ENCODE measurements around the gene CENPB. TPM values are rescaled to one million over a fixed set of nuclear protein-coding genes. Genes with fewer than 3 reads are reported as not detected.
"Not testable (repeated sequence)": the region's sequence is repeated elsewhere in the genome, so short reads cannot be mapped to it uniquely, and the experiment has no call there.

Gene CENPB, protein sequence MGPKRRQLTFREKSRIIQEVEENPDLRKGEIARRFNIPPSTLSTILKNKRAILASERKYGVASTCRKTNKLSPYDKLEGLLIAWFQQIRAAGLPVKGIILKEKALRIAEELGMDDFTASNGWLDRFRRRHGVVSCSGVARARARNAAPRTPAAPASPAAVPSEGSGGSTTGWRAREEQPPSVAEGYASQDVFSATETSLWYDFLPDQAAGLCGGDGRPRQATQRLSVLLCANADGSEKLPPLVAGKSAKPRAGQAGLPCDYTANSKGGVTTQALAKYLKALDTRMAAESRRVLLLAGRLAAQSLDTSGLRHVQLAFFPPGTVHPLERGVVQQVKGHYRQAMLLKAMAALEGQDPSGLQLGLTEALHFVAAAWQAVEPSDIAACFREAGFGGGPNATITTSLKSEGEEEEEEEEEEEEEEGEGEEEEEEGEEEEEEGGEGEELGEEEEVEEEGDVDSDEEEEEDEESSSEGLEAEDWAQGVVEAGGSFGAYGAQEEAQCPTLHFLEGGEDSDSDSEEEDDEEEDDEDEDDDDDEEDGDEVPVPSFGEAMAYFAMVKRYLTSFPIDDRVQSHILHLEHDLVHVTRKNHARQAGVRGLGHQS
- 10 to 100 TPM; 79.7 to 89.4 TPM for total RNA-seq
- 10 to 100 TPM; 44.7 to 86.8 TPM for polyA plus RNA-seq
- long read RNA-seq, donor 1, transcript CENPB-201 (1 exons, 2,840 nt): major isoform, 8 of 8 reads
- long read RNA-seq, donor 1, partial matches to known transcripts: 0 of 8 reads
- long read RNA-seq, donor 1, other reads (novel, unspliced or antisense): 0 of 8 reads
- long read RNA-seq, donor 2, transcript CENPB-201 (1 exons, 2,840 nt): major isoform, 11 of 11 reads
- long read RNA-seq, donor 2, partial matches to known transcripts: 0 of 11 reads
- long read RNA-seq, donor 2, other reads (novel, unspliced or antisense): 0 of 11 reads

DNA sequence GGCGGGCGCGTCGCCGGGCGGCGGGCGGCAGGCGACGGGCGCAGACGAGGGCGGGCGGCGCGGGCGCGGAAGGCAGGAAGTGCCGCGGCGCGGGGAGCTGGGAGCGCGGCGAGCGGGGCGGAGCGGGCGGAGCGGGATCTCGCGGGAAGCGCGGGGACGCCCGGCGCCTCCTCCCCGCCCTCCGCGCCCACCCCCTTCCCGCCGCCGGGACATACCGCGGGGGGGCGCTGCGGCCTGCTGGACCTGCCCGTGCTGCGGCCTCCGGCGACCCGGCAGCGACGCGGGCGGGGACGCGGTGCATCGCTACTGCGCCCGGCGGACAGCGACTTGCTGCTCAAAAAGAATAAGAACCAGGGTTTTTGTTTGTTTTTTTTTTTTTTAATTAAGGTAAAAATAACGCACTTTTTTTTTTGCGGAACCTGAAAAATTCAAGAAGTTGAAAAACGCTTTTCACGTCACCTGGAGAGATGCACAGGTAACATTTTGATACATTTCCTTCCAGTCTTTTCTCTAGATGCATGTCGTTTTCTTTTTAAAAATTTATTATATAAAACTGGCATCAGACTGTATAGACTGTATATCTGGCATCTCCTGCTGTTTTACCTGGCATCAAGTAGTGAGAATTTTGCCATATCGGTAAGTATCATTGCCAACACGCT, at the start of gene CENPB:
Gene CENPB (minus strand): TSS at position 76 of the 659 bp plus-strand sequence. CDS start 257 bp downstream, outside the sequence.
- Histone ChIP-seq H3K27ac (ENCODE audit: low read depth in 1 of 2, low read length in 2 of 2) (peak within 1 kb of the TSS; percentile 24 to 65), H3K4me1 (ENCODE audit: control insufficient read depth in 1 of 2, insufficient read depth in 2 of 2, low read length in 2 of 2) (no peaks in the 10 kb centered on the region), H3K9me3 (ENCODE audit: control insufficient read depth, low read length) (no peaks in the 10 kb centered on the region), H3K4me3 (ENCODE audit: low read length in 2 of 2) (peak within 1 kb of the TSS; percentile 80 to 98), H3K27me3 (ENCODE audit: control insufficient read depth in 1 of 2, insufficient read depth in 2 of 2, low read length in 1 of 2) (no peaks in the 10 kb centered on the region), H3K36me3 (ENCODE audit: control insufficient read depth in 1 of 2, insufficient read depth in 2 of 2, low read length in 1 of 2) (no peaks in the 10 kb centered on the region)
- intact Hi-C loops (cut with DNase I): loop anchor here (1.0 to 10.0 kb wide), 3 partner anchors 32 to 58 kb away; partner anchors contain the start of genes AP5S1 (in 1 of the 2) and MAVS (in 1 of the 2)
- peak; percentile 96 for ATAC-seq (ENCODE audit: low FRiP score)
- DNase-seq: peak; percentile 93 to 97
- 1% methylated on average over 33 to 70 of the region's 70 CpGs for WGBS, 2 donors

DNA sequence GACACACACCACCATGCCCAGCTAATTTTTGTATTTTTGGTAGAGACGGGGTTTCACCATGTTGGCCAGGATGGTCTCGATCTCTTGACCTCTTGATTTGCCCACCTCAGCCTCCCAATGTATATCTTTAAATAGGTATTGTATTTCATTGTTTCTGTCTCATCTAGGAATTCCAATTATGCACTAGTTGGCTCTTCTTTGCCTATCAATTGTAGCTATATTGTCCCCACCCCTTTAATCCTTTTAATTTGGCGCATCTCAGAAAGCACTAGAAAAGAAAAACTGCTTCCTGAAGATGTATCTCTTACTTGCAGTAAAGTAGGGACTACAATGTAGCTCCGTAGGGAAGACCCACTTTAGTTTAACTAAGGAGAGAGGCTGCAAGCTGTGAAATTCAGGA, 49.6 kb upstream of the CENPB start:
- Histone ChIP-seq H3K9me3 (ENCODE audit: control insufficient read depth, low read length) (no peaks in the 10 kb centered on the region), H3K4me3 (ENCODE audit: low read length in 2 of 2) (no peak overlapping the region), H3K36me3 (ENCODE audit: control insufficient read depth in 1 of 2, insufficient read depth in 2 of 2, low read length in 1 of 2) (peaks cover 0 to 3% of the 10 kb centered on the region in 2 donors), H3K27me3 (ENCODE audit: control insufficient read depth in 1 of 2, insufficient read depth in 2 of 2, low read length in 1 of 2) (no peaks in the 10 kb centered on the region), H3K4me1 (ENCODE audit: control insufficient read depth in 1 of 2, insufficient read depth in 2 of 2, low read length in 2 of 2) (no peaks in the 10 kb centered on the region), H3K27ac (ENCODE audit: low read depth in 1 of 2, low read length in 2 of 2) (no peak overlapping the region)
- ATAC-seq (ENCODE audit: low FRiP score) (no peak), DNase-seq (no peak)
- 95 to 97% methylated on average over 4 of the region's 4 CpGs for WGBS, 2 donors
- intact Hi-C loops (cut with DNase I): no loop called here

DNA sequence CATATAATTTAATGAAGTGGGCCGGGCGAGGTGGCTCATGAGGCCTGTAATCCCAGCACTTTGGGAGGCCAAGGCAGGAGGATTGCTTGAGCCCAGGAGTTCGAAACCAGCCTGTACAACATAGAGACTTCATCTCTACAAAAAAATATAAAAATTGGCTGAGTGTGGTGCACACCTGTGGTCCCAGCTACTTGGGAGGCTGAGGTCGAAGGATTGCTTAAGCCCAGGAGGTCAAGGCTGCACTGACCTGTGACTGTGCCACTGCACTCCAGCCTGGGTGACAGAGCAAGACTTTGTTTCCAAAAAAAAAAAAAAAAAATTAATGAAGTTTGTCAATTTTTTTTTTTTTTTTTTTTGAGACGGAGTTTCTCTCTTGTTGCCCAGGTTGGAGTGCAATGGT, 43.4 kb upstream of the CENPB start:
- DNase-seq; H3K9me3 ChIP-seq (ENCODE audit: control insufficient read depth, low read length); H3K27me3 ChIP-seq (ENCODE audit: control insufficient read depth in 1 of 2, insufficient read depth in 2 of 2, low read length in 1 of 2); intact Hi-C loops (cut with DNase I); H3K4me3 ChIP-seq (ENCODE audit: low read length in 2 of 2); H3K36me3 ChIP-seq (ENCODE audit: control insufficient read depth in 1 of 2, insufficient read depth in 2 of 2, low read length in 1 of 2); H3K4me1 ChIP-seq (ENCODE audit: control insufficient read depth in 1 of 2, insufficient read depth in 2 of 2, low read length in 2 of 2); H3K27ac ChIP-seq (ENCODE audit: low read depth in 1 of 2, low read length in 2 of 2); ATAC-seq (ENCODE audit: low FRiP score): not testable (repeated sequence)
- WGBS, 2 donors: 97 to 98% methylated on average over 5 of the region's 5 CpGs

DNA sequence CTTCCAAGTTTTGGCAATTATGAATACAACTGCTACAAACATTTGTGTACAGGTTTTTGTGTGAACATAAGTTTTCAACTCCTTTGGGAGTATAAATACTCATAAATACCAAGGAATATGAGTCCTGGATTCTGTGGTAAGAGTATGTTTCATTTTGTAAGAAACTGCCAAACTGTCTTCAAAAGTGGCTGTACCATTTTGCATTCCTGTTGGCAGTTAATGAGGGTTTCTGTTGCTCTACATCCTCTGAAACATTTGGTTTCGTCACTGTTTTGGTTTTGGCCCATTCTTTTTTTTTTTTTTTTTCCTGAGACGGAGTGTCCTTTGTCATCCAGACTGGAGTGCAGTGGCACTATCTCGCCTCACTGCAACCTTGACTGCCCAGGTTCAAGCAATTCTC, 42.3 kb upstream of the CENPB start:
- Histone ChIP-seq H3K9me3 (ENCODE audit: control insufficient read depth, low read length) (no peaks in the 10 kb centered on the region), H3K27me3 (ENCODE audit: control insufficient read depth in 1 of 2, insufficient read depth in 2 of 2, low read length in 1 of 2) (no peaks in the 10 kb centered on the region), H3K36me3 (ENCODE audit: control insufficient read depth in 1 of 2, insufficient read depth in 2 of 2, low read length in 1 of 2) (peaks cover 0 to 2% of the 10 kb centered on the region in 2 donors), H3K4me1 (ENCODE audit: control insufficient read depth in 1 of 2, insufficient read depth in 2 of 2, low read length in 2 of 2) (no peaks in the 10 kb centered on the region), H3K4me3 (ENCODE audit: low read length in 2 of 2) (no peak overlapping the region), H3K27ac (ENCODE audit: low read depth in 1 of 2, low read length in 2 of 2) (no peak overlapping the region)
- 91% methylated on average over 3 of the region's 3 CpGs for WGBS, 2 donors
- no peak for ATAC-seq (ENCODE audit: low FRiP score)
- intact Hi-C loops (cut with DNase I): no loop called here
- DNase-seq: no peak

DNA sequence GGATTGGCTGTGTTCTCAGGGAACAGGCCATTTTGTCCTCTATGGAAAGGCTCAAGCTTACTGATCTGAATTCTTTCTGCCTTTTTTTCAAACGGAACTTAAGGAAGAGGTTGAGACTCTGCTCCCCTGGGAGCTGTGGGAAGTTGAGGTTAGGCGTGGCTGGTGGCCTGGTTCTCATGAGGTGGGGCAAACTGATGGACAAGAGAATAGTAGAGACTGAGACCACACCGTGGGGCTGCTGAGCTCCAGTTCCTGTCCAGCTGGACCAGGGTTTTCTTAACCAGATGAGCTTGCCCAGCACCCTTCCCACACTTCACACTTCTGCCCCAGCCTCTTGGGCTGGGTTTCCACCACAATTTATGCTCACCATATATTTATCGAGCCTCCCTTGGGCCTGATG, 39.9 kb upstream of the CENPB start:
- no peak overlapping the region for H3K4me3 ChIP-seq (ENCODE audit: low read length in 2 of 2)
- ATAC-seq (ENCODE audit: low FRiP score) (no peak), DNase-seq (no peak)
- H3K36me3 ChIP-seq (ENCODE audit: control insufficient read depth in 1 of 2, insufficient read depth in 2 of 2, low read length in 1 of 2): peaks cover 0 to 2% of the 10 kb centered on the region in 2 donors
- no peaks in the 10 kb centered on the region for H3K9me3 ChIP-seq (ENCODE audit: control insufficient read depth, low read length)
- WGBS, 2 donors: 78 to 80% methylated on average over 4 of the region's 4 CpGs
- intact Hi-C loops (cut with DNase I): no loop called here
- no peaks in the 10 kb centered on the region for H3K4me1 ChIP-seq (ENCODE audit: control insufficient read depth in 1 of 2, insufficient read depth in 2 of 2, low read length in 2 of 2)
- H3K27me3 ChIP-seq (ENCODE audit: control insufficient read depth in 1 of 2, insufficient read depth in 2 of 2, low read length in 1 of 2): no peaks in the 10 kb centered on the region
- no peak overlapping the region for H3K27ac ChIP-seq (ENCODE audit: low read depth in 1 of 2, low read length in 2 of 2)

DNA sequence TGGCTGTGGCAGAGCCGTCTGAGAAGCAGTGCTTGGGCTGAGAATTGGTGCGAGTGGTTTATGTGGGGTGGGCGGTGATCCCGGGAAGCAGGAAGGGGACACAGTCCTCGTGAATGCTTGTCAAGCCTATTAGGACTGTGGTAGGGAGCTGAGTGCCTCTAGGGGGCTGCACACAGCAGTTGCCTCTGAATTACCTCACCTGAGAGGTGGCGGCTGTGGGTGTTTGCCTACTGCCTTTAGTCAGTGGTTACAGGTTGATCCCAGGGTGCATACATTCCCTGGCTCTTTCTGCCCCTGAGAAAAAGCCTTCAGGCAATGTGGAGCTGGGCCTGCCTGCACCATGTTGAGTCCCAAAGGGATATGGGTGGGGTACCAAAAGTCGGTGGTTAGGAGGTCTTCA, 39.0 kb upstream of the CENPB start:
- no peaks in the 10 kb centered on the region for H3K9me3 ChIP-seq (ENCODE audit: control insufficient read depth, low read length)
- intact Hi-C loops (cut with DNase I): no loop called here
- no peak for DNase-seq
- 73 to 75% methylated on average over 7 of the region's 7 CpGs for WGBS, 2 donors
- ATAC-seq (ENCODE audit: low FRiP score): no peak
- no peak overlapping the region for H3K27ac ChIP-seq (ENCODE audit: low read depth in 1 of 2, low read length in 2 of 2)
- H3K36me3 ChIP-seq (ENCODE audit: control insufficient read depth in 1 of 2, insufficient read depth in 2 of 2, low read length in 1 of 2): peaks cover 0 to 2% of the 10 kb centered on the region in 2 donors
- H3K4me1 ChIP-seq (ENCODE audit: control insufficient read depth in 1 of 2, insufficient read depth in 2 of 2, low read length in 2 of 2): no peaks in the 10 kb centered on the region
- H3K4me3 ChIP-seq (ENCODE audit: low read length in 2 of 2): no peak overlapping the region
- no peaks in the 10 kb centered on the region for H3K27me3 ChIP-seq (ENCODE audit: control insufficient read depth in 1 of 2, insufficient read depth in 2 of 2, low read length in 1 of 2)

DNA sequence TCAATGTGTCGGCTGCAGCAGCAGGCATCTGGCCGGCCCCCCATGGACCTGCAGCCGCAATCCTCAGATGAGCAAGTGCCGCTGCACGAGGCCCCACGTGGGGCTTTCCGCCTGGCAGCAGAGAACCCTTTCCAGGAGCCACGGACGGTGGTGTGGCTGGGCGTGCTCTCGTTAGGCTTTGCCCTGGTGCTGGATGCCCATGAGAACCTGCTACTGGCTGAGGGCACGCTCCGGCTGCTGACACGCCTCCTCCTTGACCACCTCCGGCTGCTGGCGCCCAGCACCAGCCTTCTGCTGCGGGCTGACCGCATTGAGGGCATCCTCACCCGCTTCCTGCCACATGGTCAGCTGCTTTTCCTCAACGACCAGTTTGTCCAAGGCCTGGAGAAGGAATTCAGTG, 37.3 kb upstream of the CENPB start:
- intact Hi-C loops (cut with DNase I): no loop called here
- Histone ChIP-seq H3K27me3 (ENCODE audit: control insufficient read depth in 1 of 2, insufficient read depth in 2 of 2, low read length in 1 of 2) (no peaks in the 10 kb centered on the region), H3K4me1 (ENCODE audit: control insufficient read depth in 1 of 2, insufficient read depth in 2 of 2, low read length in 2 of 2) (no peaks in the 10 kb centered on the region), H3K4me3 (ENCODE audit: low read length in 2 of 2) (no peak overlapping the region), H3K27ac (ENCODE audit: low read depth in 1 of 2, low read length in 2 of 2) (no peak overlapping the region), H3K36me3 (ENCODE audit: control insufficient read depth in 1 of 2, insufficient read depth in 2 of 2, low read length in 1 of 2) (peaks cover 0 to 2% of the 10 kb centered on the region in 2 donors), H3K9me3 (ENCODE audit: control insufficient read depth, low read length) (no peaks in the 10 kb centered on the region)
- DNase-seq: no peak
- 91 to 92% methylated on average over 20 of the region's 20 CpGs for WGBS, 2 donors
- ATAC-seq (ENCODE audit: low FRiP score): no peak

DNA sequence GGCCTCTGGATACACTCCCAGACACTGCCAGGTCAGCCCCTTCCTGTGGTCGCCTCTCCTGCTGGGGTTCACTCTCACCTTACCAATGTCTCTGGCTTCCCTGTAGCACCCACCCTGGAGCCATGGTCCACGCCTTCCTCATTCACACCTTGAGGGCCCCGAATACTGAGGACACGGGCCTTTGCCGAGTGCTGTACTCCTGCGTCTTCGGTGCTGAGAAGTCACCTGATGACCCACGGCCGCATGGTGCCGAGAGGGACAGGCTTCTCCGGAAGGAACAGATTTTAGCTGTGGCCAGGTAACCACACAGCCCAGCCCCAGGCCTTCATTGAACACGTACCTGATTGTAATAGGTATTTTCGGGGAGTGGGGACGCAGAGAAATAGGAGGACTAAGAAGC, 35.5 kb upstream of the CENPB start:
- no peak overlapping the region for H3K27ac ChIP-seq (ENCODE audit: low read depth in 1 of 2, low read length in 2 of 2)

More for the DNA sequence above, 35.5 kb upstream of the CENPB start:
- DNase-seq: no peak
- intact Hi-C loops (cut with DNase I): no loop called here
- 93 to 94% methylated on average over 14 of the region's 14 CpGs for WGBS, 2 donors
- Histone ChIP-seq H3K36me3 (ENCODE audit: control insufficient read depth in 1 of 2, insufficient read depth in 2 of 2, low read length in 1 of 2) (peaks cover 0 to 2% of the 10 kb centered on the region in 2 donors), H3K4me1 (ENCODE audit: control insufficient read depth in 1 of 2, insufficient read depth in 2 of 2, low read length in 2 of 2) (no peaks in the 10 kb centered on the region), H3K27me3 (ENCODE audit: control insufficient read depth in 1 of 2, insufficient read depth in 2 of 2, low read length in 1 of 2) (no peaks in the 10 kb centered on the region), H3K4me3 (ENCODE audit: low read length in 2 of 2) (no peak overlapping the region), H3K9me3 (ENCODE audit: control insufficient read depth, low read length) (no peaks in the 10 kb centered on the region)
- ATAC-seq (ENCODE audit: low FRiP score): no peak

All from aorta (tissue), 5 donors.